K562 (cell line): Measurements from ENCODE around the gene REC8. TPM values are rescaled to one million over a fixed set of nuclear protein-coding genes. Genes with fewer than 3 reads are reported as not detected.

ENCODE experiments used
- ATAC-seq: fragments of 200-7000 bp; cut with Tn5 transposase; 3 replicates; pipeline ENCODE4 v1.9.1; 2020; ENCODE audit warnings: moderate library complexity
- BruUV-seq: library from RNA; stranded (reverse); fragments of 400-500 nt; replicated peaks from 2 replicates; lab custom pipeline; 2021; lab: Mats Ljungman, UMichigan
- CTCF ChIA-PET: fragments of 300-600 bp; formaldehyde crosslinking; extraction: SDS; loops from one replicate; lab custom pipeline; 2021; ENCODE audit warnings: low intra/inter-chr PET ratio; lab: Yijun Ruan, JAX
- POLR2A ChIA-PET: fragments of 300-600, 350-650 bp; sonication (Branson Sonifier 250); formaldehyde crosslinking; extraction: SDS; loops from one replicate; lab custom pipeline; 2021; ENCODE audit warnings: antibody characterized with exemption, inconsistent platforms; lab: Yijun Ruan, JAX
- DNase-seq, 4 experiments: peaks; one replicate each; pipeline versions ENCODE4 v3.0.0 to v3.0.0-alpha.2; 2011 to 2018; ENCODE audit warnings: low spot score in 3 of 4, mixed read lengths in 3 of 4; ENCODE audit errors: extremely low read depth in 1 of 4
- FAIRE-seq: peaks from 2 replicates; lab custom pipeline; 2011; peaks lifted over from hg19 to GRCh38; lab: Jason Lieb, UNC
- H2AFZ ChIP-seq: 2 replicates; pipeline ENCODE4 v1.6.0; 2011; ENCODE audit warnings: low read depth, low read length, control low read depth, inconsistent platforms
- H3K27ac ChIP-seq: fragments of 200-600 bp; 3 replicates; pipeline ENCODE4 v1.8.0; 2011; ENCODE audit warnings: low read depth, mild to moderate bottlenecking, control low read depth, inconsistent platforms, low read length, moderate library complexity, mixed read lengths; ENCODE audit errors: extremely low read depth
- H3K27me3 ChIP-seq, 2 experiments: fragments of 300-600 bp in 1 of 2; 2 replicates in 1 of 2; 3 replicates in 1 of 2; pipeline versions ENCODE4 v1.6.0 to v1.8.0; 2011; ENCODE audit warnings: inconsistent platforms in 2 of 2, low read length in 2 of 2, mild to moderate bottlenecking in 1 of 2, mixed read lengths in 1 of 2, moderate library complexity in 1 of 2; ENCODE audit not compliant: control insufficient read depth in 2 of 2, insufficient read depth in 2 of 2
- H3K36me3 ChIP-seq: fragments of 300-600 bp; 3 replicates; pipeline ENCODE4 v1.8.0; 2011; ENCODE audit warnings: mild to moderate bottlenecking, low read length, inconsistent platforms; ENCODE audit not compliant: control insufficient read depth, insufficient read depth
- H3K4me1 ChIP-seq, 2 experiments: fragments of 200-600 bp in 1 of 2; replicated peaks in 1 of 2; 2 replicates in 1 of 2; 3 replicates in 1 of 2; pipeline versions ENCODE4 v1.5.1 to v1.8.0; 2011; ENCODE audit warnings: inconsistent platforms in 2 of 2, low read length in 2 of 2, mild to moderate bottlenecking in 1 of 2, mixed read lengths in 1 of 2, moderate library complexity in 1 of 2; ENCODE audit not compliant: control insufficient read depth in 2 of 2, insufficient read depth in 2 of 2
- H3K4me2 ChIP-seq: 2 replicates; pipeline ENCODE4 v1.6.1; 2011; ENCODE audit warnings: low read length, control low read depth, inconsistent platforms, mixed read lengths; ENCODE audit not compliant: insufficient read depth
- H3K4me3 ChIP-seq: fragments of 200-600 bp; sonication (generic), shearing (Covaris generic); 2 replicates; pipeline ENCODE4 v1.5.1; 2016; ENCODE audit warnings: control low read depth, inconsistent platforms
- H3K79me2 ChIP-seq: fragments of 200-600 bp; 3 replicates; pipeline ENCODE4 v1.8.0; 2011; ENCODE audit warnings: low read length, inconsistent platforms; ENCODE audit not compliant: control insufficient read depth, insufficient read depth
- H3K9ac ChIP-seq, 2 experiments: 2 replicates each; pipeline versions ENCODE4 v1.6.0 to v1.6.1; 2011; ENCODE audit warnings: low read depth in 2 of 2, low read length in 2 of 2, control low read depth in 1 of 2, inconsistent platforms in 1 of 2, mild to moderate bottlenecking in 1 of 2, mixed read lengths in 1 of 2; ENCODE audit not compliant: insufficient read depth in 1 of 2
- H3K9me1 ChIP-seq: one replicate; pipeline ENCODE4 v1.6.0; 2011; ENCODE audit warnings: inconsistent platforms, mild to moderate bottlenecking, low read length, moderate library complexity; ENCODE audit not compliant: control insufficient read depth, insufficient read depth
- H3K9me3 ChIP-seq: replicated peaks from 2 replicates; pipeline ENCODE4 v1.5.1; 2011; ENCODE audit warnings: low read depth, low read length, inconsistent platforms; ENCODE audit not compliant: control insufficient read depth, insufficient read depth
- H4K20me1 ChIP-seq: replicated peaks from 2 replicates; pipeline ENCODE4 v1.6.1; 2011; ENCODE audit warnings: low read length, inconsistent platforms, mixed read lengths; ENCODE audit not compliant: control insufficient read depth, insufficient read depth
- ETS2 ChIP-seq: IDR thresholded peaks from 2 replicates; pipeline ENCODE4 v1.6.1; 2016; ENCODE audit warnings: borderline replicate concordance, missing genetic modification characterization, mild to moderate bottlenecking, moderate library complexity, missing compliant biosample characterization; ENCODE audit not compliant: poor library complexity, severe bottlenecking
- HIVEP1 ChIP-seq: fragments of 250-450 bp; sonication (Bioruptor Pico); IDR thresholded peaks from 2 replicates; pipeline ENCODE4 v1.4.0; 2020; ENCODE audit warnings: mild to moderate bottlenecking
- IRF2 ChIP-seq: sonication (generic); formaldehyde crosslinking; IDR thresholded peaks from 2 replicates; pipeline ENCODE4 v1.8.1; 2022; ENCODE audit warnings: mild to moderate bottlenecking, missing genetic modification reagents
- KLF16 ChIP-seq: IDR thresholded peaks from 2 replicates; pipeline ENCODE4 v1.6.1; 2016; ENCODE audit warnings: antibody characterized with exemption
- NFIC ChIP-seq: fragments of 450-650 bp; IDR thresholded peaks from 2 replicates; pipeline ENCODE4 v1.6.1; 2017; ENCODE audit warnings: mild to moderate bottlenecking, inconsistent platforms
- RBM39 ChIP-seq: fragments of 200-400 bp; formaldehyde crosslinking; optimal IDR thresholded peaks from 2 replicates; pipeline ENCODE3; 2018; ENCODE audit warnings: low read depth, low read length
- SAFB2 ChIP-seq: fragments of 200-400 bp; formaldehyde crosslinking; IDR thresholded peaks from 2 replicates; pipeline ENCODE4 v1.6.1; 2018; ENCODE audit warnings: borderline replicate concordance, low read length, low read depth, moderate library complexity; ENCODE audit not compliant: severe bottlenecking
- SPI1 ChIP-seq: IDR thresholded peaks from 2 replicates; pipeline ENCODE4 v1.6.1; 2011; ENCODE audit warnings: low read depth, low read length, control low read depth, borderline replicate concordance
- TRIM28 ChIP-seq: fragments of 450-650 bp; IDR thresholded peaks from 2 replicates; pipeline ENCODE4 v1.6.1; 2017
- ZFP36 ChIP-seq: fragments of 150-350 bp; IDR thresholded peaks from 2 replicates; pipeline ENCODE4 v1.6.1; 2018; ENCODE audit warnings: low read length, low read depth; ENCODE audit not compliant: partially characterized antibody
- ZNF232 ChIP-seq: sonication (generic); formaldehyde crosslinking; IDR thresholded peaks from 2 replicates; pipeline ENCODE4 v1.8.0; 2022; ENCODE audit warnings: mild to moderate bottlenecking, missing genetic modification reagents
- ZNF583 ChIP-seq: fragments of 250-450 bp; sonication (Bioruptor Pico); IDR thresholded peaks from 2 replicates; pipeline ENCODE4 v1.4.0; 2020
- WGBS: fragments of 100-300 bp; shearing (Covaris generic); methylation state at CpG from one replicate; pipeline ENCODE4 v1.1.6; 2016; ENCODE audit warnings: low coverage, mixed read lengths; ENCODE audit not compliant: insufficient coverage; ENCODE audit errors: missing lambda C conversion rate; 5-methylcytosine and 5-hydroxymethylcytosine counted together
- in situ Hi-C: fragments of 300-500 bp; cut with MboI; formaldehyde crosslinking; loops from 4 replicates; pipeline ENCODE4 v1.15.0; 2018; ENCODE audit warnings: inconsistent platforms, mixed read lengths
- intact Hi-C: fragments of 100-400 bp; cut with micrococcal nuclease; formaldehyde crosslinking; loops from 2 replicates; pipeline ENCODE4 v1.14.2; 2022
- polyA plus RNA-seq, 8 experiments: library from polyadenylated mRNA; depleted of rRNA in 4 of 8; stranded (reverse) in 5 of 8; unstranded in 3 of 8; fragments of >200 nt; fragmentation: Nextera tagmentation in 2 of 8; fragmentation: Illumina TruSeq in 1 of 8; extraction: Ambion mirVana in 2 of 8; extraction: Trizol in 1 of 8; gene quantifications; 2 replicates each; pipeline versions ENCODE4 v1.2.1 to v1.2.3, GENCODE V29; 2011 to 2014; ENCODE audit warnings: inconsistent platforms in 1 of 8, missing spikeins in 1 of 8
- total RNA-seq, 7 experiments: library from RNA; depleted of rRNA in 6 of 7; stranded (reverse); fragments of >200 nt in 6 of 7; fragmentation: Illumina TruSeq in 2 of 7; extraction: Trizol in 2 of 7; gene quantifications; 2 replicates each; pipeline versions ENCODE4 v1.2.1 to v1.2.3, GENCODE V29; 2011 to 2021; ENCODE audit warnings: low replicate concordance in 1 of 7
- TF ChIP-seq, protein P1 (sequence below): fragments of 250-450 bp; sonication (Bioruptor Pico); IDR thresholded peaks from 2 replicates; pipeline ENCODE4 v1.8.0; 2021; ENCODE audit warnings: mild to moderate bottlenecking, moderate library complexity

The REC8 gene
- total and polyA plus RNA-seq, 9 of the 15 experiments (the other 6 are each of a cell fraction or from before 2014, with no cell fraction given), result 0.11 to 2.5 (median 0.85) TPM

DNA sequence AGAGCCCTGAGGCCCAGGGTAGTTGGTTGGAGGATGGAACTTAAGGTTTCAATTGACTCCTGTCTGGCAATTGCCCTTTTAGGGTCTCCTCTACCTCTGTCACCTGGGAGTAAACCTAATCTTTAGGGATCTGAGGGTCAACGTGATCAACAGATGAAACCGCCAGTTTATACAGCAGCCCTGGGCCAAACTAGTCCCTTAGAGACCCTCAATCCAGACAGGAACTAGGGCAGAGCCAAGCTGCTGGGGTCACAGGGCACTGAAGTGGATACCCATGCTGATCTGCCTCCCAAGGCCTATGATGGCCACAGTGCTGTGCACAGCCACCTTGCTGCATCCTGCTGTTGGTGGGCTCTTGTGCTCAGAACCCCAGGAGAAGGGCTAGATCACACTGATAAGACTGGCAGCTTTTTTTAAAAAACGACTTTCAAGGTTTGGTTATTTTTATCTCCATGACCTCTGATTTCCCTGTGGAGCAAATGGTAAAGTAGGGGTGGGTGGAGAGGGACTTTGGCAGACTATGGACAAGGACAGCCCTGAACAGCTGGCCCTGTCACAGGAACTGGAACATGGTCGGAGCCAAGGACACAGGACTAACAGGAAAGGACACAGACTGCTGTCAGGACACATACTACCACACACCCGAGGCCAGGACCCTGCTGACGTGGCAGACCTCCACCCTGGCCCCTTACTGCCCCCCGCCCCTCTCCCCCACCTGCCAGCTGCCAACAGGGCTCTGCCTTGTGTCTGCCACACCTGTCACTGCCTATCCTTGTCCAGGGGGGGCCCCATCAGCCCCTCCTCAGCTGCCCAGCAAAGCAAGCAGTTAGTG is 40.9 kb upstream of the REC8 start (continued):
- TF ChIP-seq SAFB2 (no peak), NFIC (no peak), TRIM28 (no peak), ZNF583 (CRISPR knock-in tag) (no peak), KLF16 (no peak), ZFP36 (no peak), ZNF232 (CRISPR knock-in tag) (no peak), RBM39 (no peak), SPI1 (no peak)
- TF ChIP-seq, protein P1, sequence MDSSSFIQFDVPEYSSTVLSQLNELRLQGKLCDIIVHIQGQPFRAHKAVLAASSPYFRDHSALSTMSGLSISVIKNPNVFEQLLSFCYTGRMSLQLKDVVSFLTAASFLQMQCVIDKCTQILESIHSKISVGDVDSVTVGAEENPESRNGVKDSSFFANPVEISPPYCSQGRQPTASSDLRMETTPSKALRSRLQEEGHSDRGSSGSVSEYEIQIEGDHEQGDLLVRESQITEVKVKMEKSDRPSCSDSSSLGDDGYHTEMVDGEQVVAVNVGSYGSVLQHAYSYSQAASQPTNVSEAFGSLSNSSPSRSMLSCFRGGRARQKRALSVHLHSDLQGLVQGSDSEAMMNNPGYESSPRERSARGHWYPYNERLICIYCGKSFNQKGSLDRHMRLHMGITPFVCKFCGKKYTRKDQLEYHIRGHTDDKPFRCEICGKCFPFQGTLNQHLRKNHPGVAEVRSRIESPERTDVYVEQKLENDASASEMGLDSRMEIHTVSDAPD (CRISPR knock-in tag), result no peak

DNA sequence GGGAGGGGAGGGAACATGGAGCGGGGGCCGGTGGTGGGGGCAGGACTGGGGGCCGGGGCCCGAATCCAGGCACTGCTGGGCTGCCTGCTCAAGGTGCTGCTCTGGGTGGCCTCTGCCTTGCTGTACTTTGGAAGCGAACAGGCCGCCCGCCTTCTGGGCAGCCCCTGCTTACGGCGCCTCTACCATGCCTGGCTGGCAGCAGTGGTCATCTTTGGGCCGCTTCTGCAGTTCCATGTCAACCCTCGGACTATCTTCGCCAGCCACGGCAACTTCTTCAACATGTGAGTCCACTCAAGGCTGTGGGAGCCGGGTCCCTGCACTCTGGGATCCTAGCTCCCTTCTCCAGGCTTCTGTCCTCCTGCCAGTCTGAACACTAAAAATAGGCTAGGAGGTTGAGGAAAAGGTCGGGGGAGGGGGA is 40.3 kb upstream of the REC8 start:
- Histone ChIP-seq H3K4me3 (no peak overlapping the region), H3K9ac (no peak overlapping the region), H3K9me3 (no peaks in the 10 kb centered on the region), H3K4me2 (no peak overlapping the region), H3K9me1 (no peaks in the 10 kb centered on the region), H3K4me1 (peaks cover 4 to 23% of the 10 kb centered on the region in 2 experiments; a peak in 4 of 5 replicates), H3K79me2 (peaks cover under 1% of the 10 kb centered on the region; the same call in 1 of the 3 replicates), H2AFZ (no peak overlapping the region), H3K36me3 (no peaks in the 10 kb centered on the region), H3K27ac (no peak overlapping the region), H3K27me3 (no peaks in the 10 kb centered on the region), H4K20me1 (no peaks in the 10 kb centered on the region)
- CTCF ChIA-PET, result no interaction called here
- FAIRE-seq, result no peak
- ATAC-seq, result no peak
- in situ Hi-C loops, result no loop called here
- BruUV-seq, result no TSS peak
- 88% methylated on average over 8 of the region's 15 CpGs for WGBS
- TF ChIP-seq IRF2, result no peak
- no peak for TF ChIP-seq ETS2 (tag)
- no peak for TF ChIP-seq HIVEP1 (CRISPR knock-in tag)
- POLR2A ChIA-PET, result no interaction called here
- intact Hi-C loops, result no loop called here
- DNase-seq, result no peak
